T-helper 9 cell (primary cell): ENCODE data around the gene PTGES.

ENCODE experiments used
- DNase-seq: peaks from one replicate; pipeline ENCODE4 v3.0.0-alpha.2; 2020

The PTGES gene

DNA sequence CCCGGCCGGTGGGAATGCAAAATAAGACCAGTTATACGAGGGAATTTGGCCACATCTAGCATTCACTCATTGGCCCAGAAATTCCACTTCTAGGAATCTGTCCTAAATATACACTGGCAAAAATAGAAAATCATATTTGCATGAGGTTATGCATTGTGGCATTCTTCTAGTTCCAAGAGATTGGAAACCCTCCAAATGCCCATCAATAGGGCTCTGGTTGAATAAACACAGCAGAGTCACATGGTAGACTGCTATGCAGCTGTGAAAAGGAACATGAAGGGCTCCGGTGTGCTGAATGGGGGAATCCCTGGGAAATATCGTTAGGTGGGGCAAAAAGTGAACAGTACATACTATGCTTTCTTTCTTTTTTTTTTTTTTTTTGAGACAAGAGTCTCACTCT is 36.8 kb downstream of the PTGES start:
- no peak for DNase-seq

GRCh38 chr9:129714511-129715061 is 38.3 kb downstream of the PTGES start:
- DNase-seq: no peak

- no peak for DNase-seq
Observed at GRCh38 chr9:129713402-129713679, 39.5 kb downstream of the PTGES start.

DNA sequence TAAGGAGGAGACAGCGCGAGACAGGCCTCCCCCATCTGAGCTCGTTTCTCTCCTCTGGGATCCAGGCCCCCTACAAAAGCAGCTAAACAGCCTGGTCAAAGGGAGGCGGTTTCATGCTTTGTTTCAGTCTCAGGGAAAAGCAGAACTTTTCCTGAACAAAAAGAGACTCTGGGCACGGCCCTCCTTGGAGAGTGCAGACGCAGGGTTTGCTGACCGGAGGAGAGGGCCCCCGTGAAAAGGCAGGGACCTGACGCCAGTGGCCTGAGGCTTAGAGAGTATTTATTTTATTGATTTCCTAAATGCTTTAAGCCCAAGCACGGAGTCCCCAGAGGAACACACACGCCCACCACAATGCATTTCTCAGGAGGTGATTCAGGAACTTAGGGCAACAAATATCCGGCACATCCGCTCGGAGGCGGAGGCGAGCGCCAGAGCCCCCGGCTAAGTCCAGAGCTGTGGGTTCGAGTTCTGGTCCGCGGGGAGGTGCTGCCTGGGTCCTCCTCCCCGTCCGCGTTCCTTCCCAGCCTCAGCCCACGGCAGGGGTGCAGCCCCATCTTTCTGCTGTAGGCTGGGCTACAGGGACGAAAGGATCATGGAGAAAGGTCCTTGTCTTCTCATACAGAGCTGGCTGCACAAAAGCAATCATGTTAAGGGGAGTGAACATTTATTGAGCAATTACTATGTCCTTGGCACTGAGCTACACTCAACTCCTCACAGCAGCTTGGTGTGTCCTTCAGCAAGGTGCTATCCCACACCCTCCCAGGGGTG is 40.0 kb downstream of the PTGES start:
- DNase-seq: no peak

DNA sequence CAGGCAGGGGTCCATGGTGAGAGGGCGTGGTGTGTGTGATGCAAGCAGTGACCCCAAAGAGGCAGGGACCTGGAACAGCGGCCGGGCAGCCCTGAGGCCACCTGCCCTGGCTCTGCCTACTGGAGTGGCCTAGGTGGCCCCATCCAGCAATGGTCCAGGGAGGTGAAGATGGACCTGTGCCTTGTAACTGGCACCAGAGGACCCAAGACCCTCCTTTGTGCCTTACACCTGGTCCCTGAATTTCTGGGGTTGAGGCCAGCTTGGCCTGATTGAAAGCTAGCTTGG is 42.7 kb downstream of the PTGES start:
- DNase-seq: no peak

DNA sequence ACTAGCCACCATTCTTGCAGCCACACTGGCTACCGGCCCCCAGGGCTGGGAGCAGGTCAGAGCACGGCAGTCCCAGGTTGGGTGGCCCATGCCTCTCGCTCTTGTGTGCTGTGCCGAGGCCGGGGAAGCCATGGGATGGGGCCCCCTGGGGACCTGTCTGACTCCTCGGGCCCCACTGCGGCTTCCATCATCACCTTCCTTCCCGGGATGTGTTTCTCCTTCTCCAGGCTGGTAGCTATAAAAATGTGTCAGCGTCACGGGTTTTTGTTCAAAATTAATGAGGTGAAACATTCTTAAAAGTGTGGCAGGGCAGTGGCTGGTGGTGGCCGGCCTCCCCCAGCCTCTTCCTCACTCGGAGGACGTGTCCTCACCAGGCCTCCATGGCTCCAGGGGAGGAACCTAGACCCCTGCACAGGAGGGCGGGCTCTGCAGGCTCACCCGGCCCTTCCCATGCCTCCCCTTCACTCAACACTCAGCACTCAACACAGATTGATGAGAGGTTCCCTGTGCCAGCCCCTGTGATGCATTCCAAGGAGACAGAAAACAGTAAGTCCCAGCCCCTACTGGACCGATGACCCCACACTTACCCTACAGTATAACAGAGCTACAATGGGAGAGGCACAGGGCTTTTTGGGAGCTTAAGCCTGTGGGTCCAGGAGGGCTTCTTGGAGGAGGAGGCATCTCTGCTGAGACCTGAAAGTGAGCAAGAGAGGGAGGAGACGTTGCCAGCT is 43.2 kb downstream of the PTGES start:
- no peak for DNase-seq

DNA sequence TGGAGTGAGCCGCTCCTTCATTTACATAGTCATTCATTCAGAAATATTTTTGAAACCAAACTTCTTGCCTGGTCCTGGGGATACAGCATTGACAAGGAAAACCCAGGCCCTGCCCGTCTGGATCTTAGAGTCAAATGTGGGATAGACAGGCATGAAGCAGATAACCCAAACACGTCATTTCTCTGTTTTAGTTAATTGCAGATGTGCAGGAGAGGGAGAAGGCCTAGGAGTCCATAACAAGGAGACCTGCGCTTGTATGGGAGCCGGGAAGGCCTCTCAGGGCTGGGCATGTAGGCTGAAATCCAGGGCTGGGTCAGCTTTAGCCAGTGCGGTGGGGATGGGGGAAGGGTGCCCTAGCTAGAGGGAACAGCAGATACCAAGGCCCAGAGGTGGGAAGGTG is 44.0 kb downstream of the PTGES start:
- DNase-seq: no peak

- DNase-seq: no peak
Observed at GRCh38 chr9:129704807-129705206, 48.0 kb downstream of the PTGES start.

DNA sequence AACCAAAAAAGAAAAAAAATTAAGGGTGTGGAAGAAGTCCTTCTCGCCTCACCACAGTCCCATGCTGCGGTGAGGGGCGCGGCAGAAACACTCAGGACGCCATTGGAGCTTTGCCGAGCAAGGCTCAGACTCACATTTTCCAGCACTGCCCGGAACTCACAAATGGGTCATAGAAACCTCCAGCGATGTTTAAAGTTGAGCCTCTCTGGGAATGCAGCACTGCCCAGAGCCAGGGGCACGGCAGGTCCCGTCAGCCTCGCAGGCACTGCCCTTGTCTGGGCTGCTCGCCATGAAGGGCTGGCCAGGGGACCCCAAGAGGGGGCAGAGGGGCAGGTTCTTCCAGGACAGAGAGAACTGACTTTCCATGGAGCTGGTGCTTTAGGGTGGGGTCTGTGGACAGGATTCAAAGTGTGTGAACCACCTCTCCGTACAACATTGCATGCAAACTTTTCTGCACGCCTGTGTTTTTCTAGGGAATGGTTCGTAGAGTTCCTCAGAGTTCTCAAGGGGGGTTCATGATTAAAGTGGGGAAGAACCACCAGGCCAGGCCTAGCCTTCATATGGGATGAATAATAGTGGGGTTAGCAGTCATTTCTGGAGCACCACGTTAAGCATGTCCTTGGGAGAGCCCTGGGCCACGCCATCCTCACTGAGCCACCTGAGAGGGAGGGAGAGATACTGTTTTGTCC is 49.0 kb downstream of the PTGES start:
- no peak for DNase-seq

DNA sequence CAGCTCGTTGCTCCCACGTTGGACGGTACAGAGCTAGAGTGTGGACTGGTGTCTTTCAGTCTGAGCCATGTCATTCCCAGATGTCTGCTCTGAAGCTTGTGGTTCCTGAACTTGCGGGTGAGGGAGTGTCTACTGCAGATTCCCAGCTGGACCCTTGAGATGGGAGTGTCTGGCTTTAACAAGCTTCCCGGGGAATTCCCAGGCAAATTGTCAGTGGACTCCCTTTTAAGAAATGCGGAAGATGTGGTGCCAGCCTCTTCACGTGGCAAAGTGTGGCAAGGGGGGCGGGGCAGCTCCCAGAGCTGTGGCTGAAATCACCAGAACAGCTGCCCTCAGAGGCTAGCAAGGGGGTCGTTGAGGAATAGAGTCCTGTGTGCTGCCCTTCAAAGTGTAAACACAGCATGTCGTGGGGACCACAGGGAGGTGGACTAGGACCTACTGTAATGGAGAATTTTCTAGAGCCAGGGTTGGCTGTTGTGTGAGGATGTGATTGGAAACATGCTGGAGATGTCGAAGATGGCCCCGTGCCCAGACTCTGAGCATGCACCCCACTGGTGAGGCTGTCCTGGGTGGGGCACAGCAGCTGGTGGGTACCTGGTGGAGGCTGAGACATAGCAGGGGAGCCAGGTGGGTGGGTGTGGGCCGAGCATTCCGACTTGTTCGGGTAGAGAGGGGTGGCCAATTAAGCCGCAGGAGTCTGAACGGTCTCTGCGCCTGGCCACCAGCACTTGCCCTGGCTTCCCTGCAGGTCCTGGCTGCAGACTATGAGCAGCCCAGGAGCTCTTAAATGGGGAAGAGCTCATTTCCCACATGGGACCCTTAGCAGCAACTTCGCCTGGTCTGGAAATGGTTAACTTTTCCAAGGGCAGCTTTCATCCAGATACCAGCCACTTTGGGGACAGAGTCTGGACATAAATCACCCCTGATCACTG is 50.0 kb downstream of the PTGES start:
- DNase-seq: no peak

GRCh38 chr9:129701549-129701948 is 51.3 kb downstream of the PTGES start:
- DNase-seq: no peak

DNA sequence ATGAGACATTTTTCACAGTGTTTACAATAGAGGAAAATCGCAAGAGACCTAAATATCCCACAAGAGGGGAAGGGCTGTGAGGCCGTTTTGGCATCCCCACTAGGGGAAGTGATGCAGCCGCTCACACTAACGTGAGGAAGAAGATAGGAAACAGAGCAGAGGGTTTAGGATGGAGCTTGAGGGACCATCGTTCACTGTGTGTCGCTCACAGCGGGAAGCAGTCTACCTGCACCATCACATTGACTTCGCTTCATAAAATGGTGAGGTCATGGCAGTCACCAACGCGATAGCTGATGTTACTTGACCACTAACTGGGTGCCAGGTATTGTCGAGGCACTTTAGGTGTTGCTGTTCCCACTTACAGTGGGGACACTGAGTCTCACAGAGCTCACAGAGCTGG is 51.8 kb downstream of the PTGES start:
- no peak for DNase-seq

DNA sequence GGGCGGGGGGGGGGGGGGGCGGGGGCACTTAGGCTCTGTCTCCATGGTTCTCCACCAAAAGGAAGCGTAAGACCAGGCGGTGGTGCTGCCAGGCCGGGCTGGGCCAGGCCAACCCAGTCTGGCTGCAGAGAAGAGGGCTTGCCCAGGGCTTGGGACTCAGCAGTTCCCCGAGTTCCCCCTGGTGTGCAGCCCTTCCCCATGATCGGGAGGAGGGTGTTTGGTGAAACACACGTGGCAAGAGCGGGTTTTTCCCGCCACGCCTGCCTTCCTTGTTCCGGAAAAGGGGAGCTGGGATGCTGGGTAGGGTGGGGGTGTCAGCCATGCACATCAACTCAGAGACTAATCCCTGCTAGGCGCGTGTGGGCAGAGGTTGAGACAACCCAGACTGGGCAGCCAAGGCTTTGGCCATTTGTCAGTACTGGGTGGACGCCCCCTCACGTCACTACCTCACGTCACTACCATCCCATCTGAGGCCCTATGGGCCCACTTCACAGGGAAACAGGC is 54.5 kb downstream of the PTGES start:
- no peak for DNase-seq

DNA sequence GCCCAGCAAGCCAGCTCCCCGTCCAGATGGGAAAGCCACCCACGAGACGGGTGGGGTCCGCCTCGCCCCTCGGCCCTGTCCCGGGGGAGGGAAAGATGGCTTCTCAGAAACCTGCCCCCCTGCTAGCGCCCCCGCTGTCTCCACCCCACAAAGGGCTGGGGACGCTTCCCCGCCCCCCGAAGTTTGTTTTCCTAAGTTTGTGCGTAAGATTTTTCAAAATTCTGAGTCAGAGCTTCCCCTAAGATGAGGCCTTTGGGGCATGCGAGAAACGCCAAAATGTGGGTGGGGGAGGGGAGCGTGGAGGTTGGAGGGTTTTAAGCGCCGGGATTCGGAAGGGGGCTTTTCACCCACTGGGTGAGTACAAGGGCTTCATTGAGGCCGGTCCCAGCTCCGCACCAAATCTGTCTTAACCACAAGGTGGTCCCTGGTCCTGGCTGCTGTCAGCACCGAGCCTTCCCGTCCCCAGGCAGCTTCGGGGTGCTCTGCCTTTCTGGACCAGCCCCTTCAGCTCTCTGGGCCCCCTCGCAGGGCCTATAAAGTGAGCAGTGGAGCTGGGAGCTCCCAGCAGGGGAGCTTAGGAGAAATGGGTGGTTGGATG is 55.1 kb downstream of the PTGES start:
- no peak for DNase-seq

- no peak for DNase-seq
Observed at GRCh38 chr9:129696944-129697655, 55.7 kb downstream of the PTGES start.

DNA sequence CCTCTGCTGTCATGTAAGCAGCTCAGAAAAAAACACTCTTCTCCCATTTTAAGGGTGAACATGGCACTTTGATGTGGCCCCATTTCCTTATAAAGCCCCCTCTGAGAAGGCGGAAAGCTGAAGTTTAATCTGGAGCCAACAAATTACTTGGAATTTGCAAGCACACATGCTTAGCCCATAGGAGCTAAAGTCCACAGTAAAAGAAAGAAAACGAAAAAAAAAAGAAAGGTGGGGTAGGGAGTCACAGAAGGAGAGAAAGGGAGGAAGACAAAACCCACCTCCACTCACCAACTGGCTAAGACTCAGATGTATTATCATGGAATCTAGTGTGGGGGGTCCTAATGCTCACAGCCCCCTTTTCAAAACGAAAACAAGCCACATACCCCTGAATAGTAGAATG is 57.0 kb downstream of the PTGES start:
- no peak for DNase-seq

DNA sequence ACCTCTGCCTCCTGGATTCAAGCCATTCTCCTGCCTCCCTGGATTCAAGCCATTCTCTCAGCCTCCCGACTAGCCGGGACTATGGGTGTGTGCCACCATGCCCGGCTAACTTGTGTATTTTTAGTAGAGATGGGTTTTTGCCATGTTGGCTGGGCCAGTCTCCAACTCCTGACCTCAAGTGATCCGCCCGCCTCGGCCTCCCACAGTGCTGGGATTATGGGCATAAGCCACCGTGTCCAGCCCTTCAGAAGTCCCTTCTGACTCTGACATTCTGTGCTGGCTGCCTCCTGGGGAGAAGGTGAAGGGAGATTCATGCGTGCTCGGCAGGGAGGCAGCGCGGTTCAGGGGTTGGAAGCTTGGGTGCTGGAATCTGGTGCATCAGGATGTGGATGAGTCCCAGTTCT is 58.6 kb downstream of the PTGES start:
- DNase-seq: no peak

GRCh38 chr9:129693741-129694140 is 59.1 kb downstream of the PTGES start:
- DNase-seq: no peak

- DNase-seq: no peak
Observed at GRCh38 chr9:129692534-129692933, 60.3 kb downstream of the PTGES start.
